Measurements from ENCODE around the gene ZNF469. TPM values are rescaled to one million over a fixed set of nuclear protein-coding genes. Genes with fewer than 3 reads are reported as not detected.

The ZNF469 gene
- total and polyA plus RNA-seq, 9 of the 15 experiments (the other 6 are each of a cell fraction or from before 2014, with no cell fraction given) = 0.01 to 0.04 TPM; not detected in 7

DNA sequence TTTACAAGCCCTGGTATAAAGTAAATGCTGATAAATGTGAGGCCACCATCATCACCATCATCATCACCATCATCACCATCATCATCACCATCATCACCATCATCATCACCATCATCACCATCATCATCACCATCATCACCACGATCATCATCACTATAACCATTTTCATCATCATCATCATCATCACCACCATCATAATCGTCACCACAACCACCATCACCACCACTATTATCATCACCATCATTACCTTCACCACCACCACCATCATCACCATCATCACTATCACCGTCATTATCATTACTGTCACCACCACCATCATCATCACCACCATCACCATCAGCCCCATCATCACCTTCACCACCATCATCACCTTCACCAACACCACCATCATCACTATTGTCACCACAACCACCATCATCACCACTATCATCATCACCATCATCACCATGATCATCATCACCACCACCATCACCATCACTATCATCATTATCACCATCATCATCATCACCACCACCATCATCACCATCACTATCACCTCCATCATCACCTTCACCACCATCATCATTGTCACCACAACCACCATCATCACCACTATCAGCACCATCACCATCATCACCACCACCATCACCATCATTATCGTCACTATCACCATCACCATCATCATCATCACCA, 16.6 kb upstream of the ZNF469 start:
- Histone ChIP-seq H3K9me1 (ENCODE audit: control insufficient read depth, insufficient read depth, low read length) (no peaks in the 10 kb centered on the region), H3K9me3 (replicated peaks; ENCODE audit: control insufficient read depth, insufficient read depth, low read depth, low read length) (no peaks in the 10 kb centered on the region; the same call in 1 of the 2 replicates), H3K27me3 (ENCODE audit: control insufficient read depth in 2 of 2, insufficient read depth in 2 of 2, low read length in 2 of 2) (peaks cover 7 to 44% of the 10 kb centered on the region in 2 experiments; a peak in 4 of 5 replicates), H3K4me2 (ENCODE audit: insufficient read depth, low read length) (no peak overlapping the region), H3K4me3 (no peak overlapping the region), H3K36me3 (ENCODE audit: control insufficient read depth, insufficient read depth, low read length) (no peaks in the 10 kb centered on the region), H3K4me1 (replicated peaks in 1 of 2; ENCODE audit: control insufficient read depth in 2 of 2, insufficient read depth in 2 of 2, low read length in 2 of 2) (no peaks in the 10 kb centered on the region), H3K79me2 (ENCODE audit: control insufficient read depth, insufficient read depth, low read length) (no peaks in the 10 kb centered on the region), H2AFZ (ENCODE audit: low read depth, low read length) (no peak overlapping the region), H3K9ac (ENCODE audit: insufficient read depth in 1 of 2, low read depth in 2 of 2, low read length in 2 of 2) (no peak overlapping the region), H3K27ac (ENCODE audit: extremely low read depth, low read depth, low read length) (no peak overlapping the region), H4K20me1 (replicated peaks; ENCODE audit: control insufficient read depth, insufficient read depth, low read length) (no peaks in the 10 kb centered on the region)
- DNase-seq (ENCODE audit: extremely low read depth in 1 of 4, low spot score in 3 of 4) (no peak), FAIRE-seq (no peak), ATAC-seq (no peak)
- intact Hi-C loops (cut with micrococcal nuclease) = no loop called here
- CTCF ChIA-PET (ENCODE audit: low intra/inter-chr PET ratio) = interaction anchor here (0.7 kb wide), 1 partner anchor 168 kb away, joined by 4 read pairs; no protein-coding TSS in a partner anchor
- BruUV-seq (replicated peaks) = no TSS peak
- whole genome bisulfite sequencing (ENCODE audit: insufficient coverage, low coverage, missing lambda C conversion rate) = 3% methylated on average over 4 of the region's 4 CpGs
- POLR2A ChIA-PET = no interaction called here
- in situ Hi-C loops (cut with MboI) = no loop called here
- TF ChIP-seq PHB2 (IDR thresholded peaks at IDR 0.05; ENCODE audit: low read depth) = no peak
- TF ChIP-seq, protein P1, sequence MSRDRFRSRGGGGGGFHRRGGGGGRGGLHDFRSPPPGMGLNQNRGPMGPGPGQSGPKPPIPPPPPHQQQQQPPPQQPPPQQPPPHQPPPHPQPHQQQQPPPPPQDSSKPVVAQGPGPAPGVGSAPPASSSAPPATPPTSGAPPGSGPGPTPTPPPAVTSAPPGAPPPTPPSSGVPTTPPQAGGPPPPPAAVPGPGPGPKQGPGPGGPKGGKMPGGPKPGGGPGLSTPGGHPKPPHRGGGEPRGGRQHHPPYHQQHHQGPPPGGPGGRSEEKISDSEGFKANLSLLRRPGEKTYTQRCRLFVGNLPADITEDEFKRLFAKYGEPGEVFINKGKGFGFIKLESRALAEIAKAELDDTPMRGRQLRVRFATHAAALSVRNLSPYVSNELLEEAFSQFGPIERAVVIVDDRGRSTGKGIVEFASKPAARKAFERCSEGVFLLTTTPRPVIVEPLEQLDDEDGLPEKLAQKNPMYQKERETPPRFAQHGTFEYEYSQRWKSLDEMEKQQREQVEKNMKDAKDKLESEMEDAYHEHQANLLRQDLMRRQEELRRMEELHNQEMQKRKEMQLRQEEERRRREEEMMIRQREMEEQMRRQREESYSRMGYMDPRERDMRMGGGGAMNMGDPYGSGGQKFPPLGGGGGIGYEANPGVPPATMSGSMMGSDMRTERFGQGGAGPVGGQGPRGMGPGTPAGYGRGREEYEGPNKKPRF (IDR thresholded peaks at IDR 0.05; ENCODE audit: low read depth, low read length) = no peak
- TF ChIP-seq, protein P2, sequence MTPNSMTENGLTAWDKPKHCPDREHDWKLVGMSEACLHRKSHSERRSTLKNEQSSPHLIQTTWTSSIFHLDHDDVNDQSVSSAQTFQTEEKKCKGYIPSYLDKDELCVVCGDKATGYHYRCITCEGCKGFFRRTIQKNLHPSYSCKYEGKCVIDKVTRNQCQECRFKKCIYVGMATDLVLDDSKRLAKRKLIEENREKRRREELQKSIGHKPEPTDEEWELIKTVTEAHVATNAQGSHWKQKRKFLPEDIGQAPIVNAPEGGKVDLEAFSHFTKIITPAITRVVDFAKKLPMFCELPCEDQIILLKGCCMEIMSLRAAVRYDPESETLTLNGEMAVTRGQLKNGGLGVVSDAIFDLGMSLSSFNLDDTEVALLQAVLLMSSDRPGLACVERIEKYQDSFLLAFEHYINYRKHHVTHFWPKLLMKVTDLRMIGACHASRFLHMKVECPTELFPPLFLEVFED (CRISPR knock-in tag; conservative IDR thresholded peaks at IDR 0.05) = 0 out of 2 replicates have a peak, but pooled peaks have one; percentile 5
- no peak for TF ChIP-seq ZNF668 (CRISPR knock-in tag; IDR thresholded peaks at IDR 0.05)
- TF ChIP-seq CEBPB (tag; IDR thresholded peaks at IDR 0.05) = no peak
- no peak for TF ChIP-seq MEF2A (IDR thresholded peaks at IDR 0.05; ENCODE audit: control insufficient read depth, low read depth, low read length)
- TF ChIP-seq, protein P3, sequence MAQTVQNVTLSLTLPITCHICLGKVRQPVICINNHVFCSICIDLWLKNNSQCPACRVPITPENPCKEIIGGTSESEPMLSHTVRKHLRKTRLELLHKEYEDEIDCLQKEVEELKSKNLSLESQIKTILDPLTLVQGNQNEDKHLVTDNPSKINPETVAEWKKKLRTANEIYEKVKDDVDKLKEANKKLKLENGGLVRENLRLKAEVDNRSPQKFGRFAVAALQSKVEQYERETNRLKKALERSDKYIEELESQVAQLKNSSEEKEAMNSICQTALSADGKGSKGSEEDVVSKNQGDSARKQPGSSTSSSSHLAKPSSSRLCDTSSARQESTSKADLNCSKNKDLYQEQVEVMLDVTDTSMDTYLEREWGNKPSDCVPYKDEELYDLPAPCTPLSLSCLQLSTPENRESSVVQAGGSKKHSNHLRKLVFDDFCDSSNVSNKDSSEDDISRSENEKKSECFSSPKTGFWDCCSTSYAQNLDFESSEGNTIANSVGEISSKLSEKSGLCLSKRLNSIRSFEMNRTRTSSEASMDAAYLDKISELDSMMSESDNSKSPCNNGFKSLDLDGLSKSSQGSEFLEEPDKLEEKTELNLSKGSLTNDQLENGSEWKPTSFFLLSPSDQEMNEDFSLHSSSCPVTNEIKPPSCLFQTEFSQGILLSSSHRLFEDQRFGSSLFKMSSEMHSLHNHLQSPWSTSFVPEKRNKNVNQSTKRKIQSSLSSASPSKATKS (CRISPR knock-in tag; IDR thresholded peaks at IDR 0.05) = no peak
- no peak for TF ChIP-seq NFYB (IDR thresholded peaks at IDR 0.05; ENCODE audit: extremely low read depth, insufficient read length)
- TF ChIP-seq CTBP1 (IDR thresholded peaks at IDR 0.05; ENCODE audit: borderline replicate concordance) = peak; percentile 24; the same call in 1 of the 2 replicates
- TF ChIP-seq CHD1 (IDR thresholded peaks at IDR 0.05; ENCODE audit: low read length) = no peak
- no peak for TF ChIP-seq HDAC6 (IDR thresholded peaks at IDR 0.05; ENCODE audit: low read depth, low read length)
- no peak for TF ChIP-seq MECOM (CRISPR knock-in tag; IDR thresholded peaks at IDR 0.05)
- no peak for TF ChIP-seq POLR2H (tag; IDR thresholded peaks at IDR 0.05; ENCODE audit: low read depth)
- peak; percentile 20 to 48; a peak in 1 of 4 replicates for TF ChIP-seq KDM1A (IDR thresholded peaks at IDR 0.05)
- TF ChIP-seq LCOR (CRISPR knock-in tag; IDR thresholded peaks at IDR 0.05) = no peak
- TF ChIP-seq, protein P4, sequence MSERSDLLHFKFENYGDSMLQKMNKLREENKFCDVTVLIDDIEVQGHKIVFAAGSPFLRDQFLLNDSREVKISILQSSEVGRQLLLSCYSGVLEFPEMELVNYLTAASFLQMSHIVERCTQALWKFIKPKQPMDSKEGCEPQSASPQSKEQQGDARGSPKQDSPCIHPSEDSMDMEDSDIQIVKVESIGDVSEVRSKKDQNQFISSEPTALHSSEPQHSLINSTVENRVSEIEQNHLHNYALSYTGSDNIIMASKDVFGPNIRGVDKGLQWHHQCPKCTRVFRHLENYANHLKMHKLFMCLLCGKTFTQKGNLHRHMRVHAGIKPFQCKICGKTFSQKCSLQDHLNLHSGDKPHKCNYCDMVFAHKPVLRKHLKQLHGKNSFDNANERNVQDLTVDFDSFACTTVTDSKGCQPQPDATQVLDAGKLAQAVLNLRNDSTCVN (CRISPR knock-in tag; IDR thresholded peaks at IDR 0.05) = peak; percentile 60; the same call in 1 of the 2 replicates

All from K562 (cell line).